Stimulated activated naive CD8-positive, alpha-beta T cell treated with anti-CD3 and anti-CD28 coated beads, Interleukin-15, amount 100 ng/mL, for 72 hours (primary cell): ENCODE data around the gene ZNF469.
A peak's percentile ranks its signal among the peaks of the same experiment; 100 is the strongest.
"Not testable (repeated sequence)": the region's sequence is repeated elsewhere in the genome, so short reads cannot be mapped to it uniquely, and the experiment has no call there.

ENCODE experiments used
- ATAC-seq: fragments of 150-1000 bp; cut with Tn5 transposase; 2 replicates; pipeline ENCODE4 v1.10.0; 2021; ENCODE audit warnings: mild to moderate bottlenecking, moderate library complexity
- DNase-seq, 2 donors: peaks; one replicate each; pipeline ENCODE4 v3.0.0; 2021 to 2022
- H3K27ac Mint-ChIP-seq, 2 donors: one replicate each; pipeline ENCODE4 v1.8.0; 2022; ENCODE audit warnings: mild to moderate bottlenecking in 2 of 2, mixed read lengths in 2 of 2, moderate library complexity in 2 of 2
- H3K27me3 Mint-ChIP-seq: one replicate; pipeline ENCODE4 v1.8.0; 2022; ENCODE audit warnings: mixed read lengths
- H3K4me1 Mint-ChIP-seq: one replicate; pipeline ENCODE4 v1.8.0; 2022; ENCODE audit warnings: mild to moderate bottlenecking, mixed read lengths
- H3K4me3 Mint-ChIP-seq, 2 donors: one replicate each; pipeline ENCODE4 v1.8.0; 2022; ENCODE audit warnings: mild to moderate bottlenecking in 2 of 2, mixed read lengths in 2 of 2, moderate library complexity in 1 of 2
- H3K9me3 Mint-ChIP-seq, 2 donors: one replicate each; pipeline ENCODE4 v1.8.0; 2022; ENCODE audit warnings: mixed read lengths in 2 of 2

ZNF469 gene

DNA sequence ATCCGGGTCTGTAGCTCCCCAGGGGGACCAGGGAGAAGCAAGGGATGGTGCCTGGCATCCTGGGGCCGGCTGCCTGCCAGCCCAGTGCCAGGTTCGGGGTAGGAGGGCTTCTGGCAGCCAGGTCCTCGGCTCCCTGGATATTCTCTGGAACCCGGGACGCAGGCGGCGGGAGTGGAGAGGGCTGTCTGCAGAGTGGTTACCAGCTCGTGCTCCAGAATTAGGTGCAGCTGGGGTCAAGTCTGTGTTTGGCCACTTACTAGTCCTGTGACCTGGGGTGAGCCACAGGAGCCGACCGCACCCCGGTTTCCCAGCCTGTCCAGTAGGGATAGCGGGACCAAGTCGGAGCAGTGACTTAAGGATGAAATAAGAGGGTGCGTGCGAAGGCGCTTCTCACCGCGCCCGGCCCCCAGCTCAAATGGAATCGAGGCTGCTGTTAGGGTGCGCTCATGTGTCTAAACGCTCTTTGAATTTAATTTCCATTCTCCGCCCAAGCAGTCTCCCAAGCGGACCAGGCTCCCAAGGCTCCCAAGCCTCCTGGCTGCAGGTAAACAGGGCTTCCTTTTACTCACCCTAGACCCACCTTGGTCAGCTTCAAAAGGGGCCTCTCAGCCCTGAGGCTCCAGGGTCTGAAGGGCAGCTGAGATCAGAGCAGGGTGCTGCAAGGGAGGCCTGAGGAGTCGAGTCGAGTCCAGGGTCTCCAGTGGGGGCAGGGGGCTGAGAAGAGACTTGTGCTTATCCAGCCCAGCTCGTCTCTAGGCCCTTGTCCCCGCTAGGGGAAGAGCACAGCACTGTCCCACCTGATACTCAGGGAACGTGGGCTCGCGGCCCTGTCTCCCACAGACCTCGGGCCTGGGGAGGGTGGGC is 28.3 kb upstream of the ZNF469 start:
- Mint-ChIP-seq H3K27me3 (no peaks in the 10 kb centered on the region), H3K27ac (no peak overlapping the region), H3K4me3 (no peak overlapping the region), H3K4me1 (no peaks in the 10 kb centered on the region), H3K9me3 (no peaks in the 10 kb centered on the region)
- DNase-seq: no peak
- ATAC-seq: no peak

DNA sequence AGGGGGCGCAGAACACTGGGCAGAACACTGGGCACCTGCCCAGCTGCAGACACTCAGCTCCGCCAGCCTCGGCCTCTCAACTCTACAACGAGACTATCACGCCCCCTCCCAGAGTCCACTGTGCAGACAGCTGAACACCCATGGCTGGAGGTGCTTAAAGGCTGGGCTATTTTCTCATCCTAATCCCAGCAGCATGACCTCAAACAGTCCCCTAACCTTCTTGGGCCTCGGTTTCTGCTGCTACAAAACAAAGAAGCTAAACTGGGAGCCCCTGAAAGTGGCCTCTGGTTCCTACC is 27.7 kb upstream of the ZNF469 start:
- Mint-ChIP-seq H3K27me3 (no peaks in the 10 kb centered on the region), H3K4me3 (no peak overlapping the region), H3K4me1 (no peaks in the 10 kb centered on the region), H3K9me3 (no peaks in the 10 kb centered on the region), H3K27ac (peak overlapping the region in 1 of 2 donors; percentile 90)
- DNase-seq: no peak
- ATAC-seq: no peak

DNA sequence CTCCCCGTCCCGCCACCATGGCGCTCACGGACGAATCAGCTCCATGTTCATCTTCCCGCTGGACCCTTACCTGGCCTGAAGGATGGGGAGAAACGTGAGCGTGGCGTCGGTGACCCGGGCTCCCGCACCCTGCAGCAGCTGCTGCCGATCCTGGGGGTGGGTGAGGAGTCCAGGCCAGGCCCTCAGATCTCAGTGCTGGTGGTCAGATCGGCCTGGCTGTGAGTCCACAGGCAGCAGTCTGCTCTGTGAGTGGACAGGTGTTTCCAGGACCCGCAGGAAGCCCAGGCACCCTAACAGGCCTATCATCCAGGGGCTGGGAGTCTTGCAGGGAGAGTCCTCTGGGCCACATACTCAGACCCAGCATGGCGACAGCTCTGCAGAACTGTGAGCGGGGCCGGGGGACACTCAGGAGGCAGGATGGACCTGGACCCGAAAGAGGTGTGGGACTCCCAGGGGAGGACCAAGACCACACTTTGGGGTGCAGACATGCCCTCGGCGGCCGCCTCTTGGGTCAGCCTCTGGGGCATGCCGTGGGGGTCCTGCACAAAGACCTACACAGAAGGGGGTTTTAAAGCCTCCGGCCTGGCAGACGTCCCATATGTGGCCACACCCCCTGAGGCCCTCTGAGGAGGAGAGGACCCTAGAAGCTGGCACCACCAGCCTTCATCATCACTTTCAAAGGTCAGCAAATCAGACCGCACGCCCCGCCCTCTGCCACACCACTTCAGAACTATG is 27.2 kb upstream of the ZNF469 start:
- Mint-ChIP-seq H3K27ac (peak overlapping the region in 1 of 2 donors; percentile 90), H3K4me3 (no peak overlapping the region), H3K4me1 (no peaks in the 10 kb centered on the region), H3K27me3 (no peaks in the 10 kb centered on the region), H3K9me3 (no peaks in the 10 kb centered on the region)
- ATAC-seq (no peak), DNase-seq (no peak)

DNA sequence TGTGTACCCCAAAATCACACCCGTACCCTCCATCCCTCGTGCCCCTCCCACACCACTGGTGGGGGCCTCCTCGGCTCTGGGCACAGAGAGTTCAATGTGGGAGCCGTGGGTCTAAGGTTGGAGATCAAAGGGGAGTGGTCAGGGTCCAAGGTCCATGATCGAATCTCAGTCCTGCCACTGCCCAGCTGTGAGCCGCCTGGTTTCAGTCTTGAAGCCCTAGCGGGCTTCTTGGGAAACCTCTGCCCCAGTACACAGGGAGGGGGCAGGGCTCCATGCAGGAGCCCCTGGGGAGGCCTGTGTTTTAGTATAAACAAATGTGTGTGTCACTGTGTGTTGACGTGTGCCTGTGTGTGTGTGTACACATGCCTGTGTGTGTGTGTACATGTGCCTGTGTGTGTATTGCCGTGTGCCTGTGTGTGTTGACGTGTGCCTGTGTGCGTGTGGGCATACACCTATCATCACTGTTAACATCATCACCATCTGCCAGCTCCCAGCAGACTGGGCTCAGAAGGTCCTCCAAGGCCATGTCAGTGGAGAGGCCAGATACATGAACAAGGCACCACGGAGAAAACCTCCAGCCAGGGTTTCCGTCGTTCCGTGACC is 26.5 kb upstream of the ZNF469 start:
- no peak for DNase-seq
- no peak overlapping the region for H3K27ac Mint-ChIP-seq
- H3K27me3 Mint-ChIP-seq: no peaks in the 10 kb centered on the region
- H3K4me3 Mint-ChIP-seq: no peak overlapping the region
- H3K4me1 Mint-ChIP-seq: no peaks in the 10 kb centered on the region
- no peak for ATAC-seq
- H3K9me3 Mint-ChIP-seq: no peaks in the 10 kb centered on the region

DNA sequence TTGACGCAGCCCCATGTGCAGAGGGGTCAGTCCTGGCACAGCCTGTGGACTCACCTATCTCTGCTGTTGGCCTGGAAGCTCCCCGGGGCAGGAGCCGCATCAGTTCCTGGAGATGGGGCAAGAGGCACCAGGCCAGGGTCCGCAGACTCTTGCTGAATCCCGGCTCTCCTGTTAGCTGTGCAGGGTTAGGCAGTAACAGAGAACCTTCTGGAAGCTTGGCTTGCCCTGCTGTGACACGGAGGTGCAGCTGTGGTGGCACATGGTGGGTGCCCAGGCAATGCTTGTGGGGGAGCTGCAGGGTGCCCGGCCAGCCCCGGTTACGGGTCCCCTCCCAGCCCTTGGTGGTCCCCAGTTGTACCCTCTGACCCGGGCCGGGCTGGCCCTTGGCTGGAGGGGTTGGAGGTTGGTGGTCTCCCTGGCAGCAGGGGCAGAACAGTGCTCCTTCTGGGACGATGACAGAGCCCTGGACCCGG is 26.0 kb upstream of the ZNF469 start:
- ATAC-seq (no peak), DNase-seq (no peak)
- H3K4me1 Mint-ChIP-seq: no peaks in the 10 kb centered on the region
- H3K27me3 Mint-ChIP-seq: no peaks in the 10 kb centered on the region
- H3K4me3 Mint-ChIP-seq: no peak overlapping the region
- no peak overlapping the region for H3K27ac Mint-ChIP-seq
- H3K9me3 Mint-ChIP-seq: no peaks in the 10 kb centered on the region

DNA sequence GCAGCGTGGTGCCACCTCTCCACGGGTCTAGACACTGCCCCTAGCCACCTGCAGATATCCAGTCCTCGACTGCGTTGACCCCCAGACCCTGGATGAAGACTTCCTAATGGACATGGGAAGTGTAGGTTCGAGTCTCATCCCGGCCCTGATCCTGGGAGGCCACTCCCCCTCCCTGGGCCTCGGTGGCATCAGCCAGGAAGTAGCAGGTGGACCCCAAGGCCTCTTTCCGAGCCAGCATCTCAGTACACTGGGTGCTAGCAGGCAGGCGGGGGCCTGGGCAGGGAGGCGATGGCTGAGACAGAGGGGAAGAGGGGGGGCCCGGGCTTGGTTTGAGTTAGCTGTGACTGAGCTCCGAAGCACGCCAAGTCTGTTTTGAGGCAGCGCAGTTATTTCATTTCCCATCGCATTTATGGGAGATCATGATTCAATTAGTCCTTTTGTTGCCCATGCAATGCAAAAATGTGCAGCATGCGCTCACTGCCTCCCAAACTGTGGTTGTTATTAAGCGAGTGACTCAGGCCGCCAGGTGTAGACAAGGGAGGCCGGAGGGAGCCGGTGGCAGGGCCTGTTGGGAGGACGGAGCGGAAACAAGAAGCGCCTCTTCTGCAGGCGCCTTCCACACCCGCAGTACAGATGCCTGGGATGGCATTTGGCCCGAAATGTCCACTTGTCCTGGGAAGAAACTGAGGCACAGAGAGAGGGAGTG is 25.3 kb upstream of the ZNF469 start:
- ATAC-seq (no peak), DNase-seq (no peak)
- no peaks in the 10 kb centered on the region for H3K4me1 Mint-ChIP-seq
- H3K4me3 Mint-ChIP-seq: no peak overlapping the region
- H3K27me3 Mint-ChIP-seq: no peaks in the 10 kb centered on the region
- H3K27ac Mint-ChIP-seq: no peak overlapping the region
- no peaks in the 10 kb centered on the region for H3K9me3 Mint-ChIP-seq

DNA sequence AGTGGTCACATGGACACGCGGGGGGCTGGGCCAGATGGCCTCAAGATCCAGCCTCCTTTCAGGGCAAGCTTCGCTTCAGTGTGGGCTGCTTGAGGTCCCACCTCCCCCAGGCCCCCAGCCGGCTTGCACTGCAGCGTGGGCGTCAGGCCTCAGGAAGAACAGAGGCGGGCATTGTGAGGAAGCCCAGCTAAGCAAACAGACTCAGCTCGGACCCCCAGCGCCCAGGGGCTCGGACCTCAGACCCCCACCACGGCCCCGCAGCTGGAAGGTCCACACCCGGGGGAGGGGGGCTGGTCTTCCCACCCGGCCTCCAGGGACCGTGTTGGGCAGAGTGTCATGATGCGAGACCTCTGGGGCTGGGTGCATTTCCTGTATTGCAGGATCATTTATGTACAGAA is 24.7 kb upstream of the ZNF469 start:
- H3K4me3 Mint-ChIP-seq: no peak overlapping the region
- no peak overlapping the region for H3K27ac Mint-ChIP-seq
- no peaks in the 10 kb centered on the region for H3K9me3 Mint-ChIP-seq
- DNase-seq (no peak), ATAC-seq (no peak)
- no peaks in the 10 kb centered on the region for H3K27me3 Mint-ChIP-seq
- no peaks in the 10 kb centered on the region for H3K4me1 Mint-ChIP-seq

DNA sequence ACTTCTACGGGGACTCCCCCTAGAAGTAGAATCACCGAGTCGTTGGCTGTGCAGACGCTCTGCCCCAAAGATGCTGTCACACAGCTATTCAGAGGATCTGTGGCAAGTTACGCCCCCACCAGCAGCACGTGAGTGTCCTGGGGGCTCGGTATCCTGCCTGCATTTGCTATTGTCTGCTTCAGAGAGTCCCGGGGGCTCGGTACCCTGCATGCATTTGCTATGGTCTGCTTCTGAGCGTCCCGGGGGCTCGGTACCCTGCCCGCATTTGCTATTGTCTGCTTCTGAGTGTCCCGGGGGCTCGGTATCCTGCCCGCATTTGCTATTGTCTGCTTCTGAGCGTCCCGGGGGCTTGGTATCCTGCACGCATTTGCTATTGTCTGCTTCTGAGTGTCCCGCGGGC is 23.8 kb upstream of the ZNF469 start:
- Mint-ChIP-seq H3K9me3 (peaks cover 0 to 5% of the 10 kb centered on the region in 2 donors), H3K4me1 (no peaks in the 10 kb centered on the region), H3K4me3 (no peak overlapping the region), H3K27me3 (no peaks in the 10 kb centered on the region), H3K27ac (peak overlapping the region in 1 of 2 donors; percentile 57)
- ATAC-seq (no peak), DNase-seq (no peak)

DNA sequence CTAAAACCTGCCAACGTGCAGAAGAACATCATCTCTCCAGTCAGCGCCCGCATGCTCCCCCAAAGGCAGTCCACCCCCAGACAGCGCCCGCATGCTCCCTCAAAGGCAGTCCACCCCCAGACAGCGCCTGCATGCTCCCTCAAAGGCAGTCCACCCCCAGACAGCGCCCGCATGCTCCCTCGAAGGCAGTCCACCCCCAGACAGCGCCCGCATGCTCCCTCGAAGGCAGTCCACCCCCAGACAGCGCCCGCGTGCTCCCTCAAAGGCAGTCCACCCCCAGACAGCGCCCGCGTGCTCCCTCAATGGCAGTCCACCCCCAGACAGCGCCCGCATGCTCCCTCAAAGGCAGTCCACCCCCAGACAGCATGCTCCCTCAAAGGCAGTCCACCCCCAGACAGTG is 22.4 kb upstream of the ZNF469 start:
- H3K4me1 Mint-ChIP-seq, H3K4me3 Mint-ChIP-seq, ATAC-seq, H3K27me3 Mint-ChIP-seq, DNase-seq, H3K27ac Mint-ChIP-seq, H3K9me3 Mint-ChIP-seq: not testable (repeated sequence)

DNA sequence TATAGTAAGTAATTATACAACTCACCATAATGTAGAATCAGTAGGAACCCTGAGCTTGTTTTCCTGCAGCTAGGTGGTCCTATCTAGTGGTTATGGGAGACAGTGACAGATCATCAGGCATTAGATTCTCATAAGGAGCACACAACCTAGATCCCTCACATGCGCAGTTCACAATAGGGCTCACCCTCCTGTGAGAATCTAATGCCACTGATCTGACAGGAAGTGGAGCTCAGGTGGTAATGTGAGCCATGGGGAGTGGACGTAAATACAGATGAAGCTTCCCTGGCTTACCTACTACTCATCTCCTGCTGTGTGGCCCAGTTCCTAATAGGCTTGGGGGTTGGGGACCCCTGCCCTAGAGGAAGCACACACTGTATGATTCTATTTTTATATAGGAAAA is 21.8 kb upstream of the ZNF469 start:
- Mint-ChIP-seq H3K27me3 (no peaks in the 10 kb centered on the region), H3K27ac (no peak overlapping the region), H3K9me3 (peaks cover 0 to 5% of the 10 kb centered on the region in 2 donors), H3K4me3 (no peak overlapping the region), H3K4me1 (no peaks in the 10 kb centered on the region)
- DNase-seq: no peak
- ATAC-seq: no peak

DNA sequence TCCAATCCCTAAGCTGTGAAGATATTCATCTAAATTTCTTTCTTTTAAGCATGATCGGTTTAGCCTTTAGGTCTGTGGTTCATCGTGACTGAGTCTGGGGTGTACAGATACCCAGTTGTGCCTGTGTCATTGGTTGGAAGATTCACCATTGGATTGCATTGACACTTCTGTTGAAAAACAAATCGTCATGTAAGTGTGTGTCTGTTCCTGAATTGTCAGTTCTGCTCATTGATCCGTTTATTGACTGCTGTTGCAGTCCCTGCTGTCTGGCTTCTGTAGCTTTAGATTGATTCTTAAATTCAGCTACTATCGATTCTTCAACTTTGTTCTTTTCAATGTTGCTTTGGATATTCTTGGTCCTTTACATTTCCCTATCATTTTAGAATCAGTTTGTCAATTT is 21.0 kb upstream of the ZNF469 start:
- ATAC-seq: no peak
- H3K4me1 Mint-ChIP-seq: no peaks in the 10 kb centered on the region

DNA sequence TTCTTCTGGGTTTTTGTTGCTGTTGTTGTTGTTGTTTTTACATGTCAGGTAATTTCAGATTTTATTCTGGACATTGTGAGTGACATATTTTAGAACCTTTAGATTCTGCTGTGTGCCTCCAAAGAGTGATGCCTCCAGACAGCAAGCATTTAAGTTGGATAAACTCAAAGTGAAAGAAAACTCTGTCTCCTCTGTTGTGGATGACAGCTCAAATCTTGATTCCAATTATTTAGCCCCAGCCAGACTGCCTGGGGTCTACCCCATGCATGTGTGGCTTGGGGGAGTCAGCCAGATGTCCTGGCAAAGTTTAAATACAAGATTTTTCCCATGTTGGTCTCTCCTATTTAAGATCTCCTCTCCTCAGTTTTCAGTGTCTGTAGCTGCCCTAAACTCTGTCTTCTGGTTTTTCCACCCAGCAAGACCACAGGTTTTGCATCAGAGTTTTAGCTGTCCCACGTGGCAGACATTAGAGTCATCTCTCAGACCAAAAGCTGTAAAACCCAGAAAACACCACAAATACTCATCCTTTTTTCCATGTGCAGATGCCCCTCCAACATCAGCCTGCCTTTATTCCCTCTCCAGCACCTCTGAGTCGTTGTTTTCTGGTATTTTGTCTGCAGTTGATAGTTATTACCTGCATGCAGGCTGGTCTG is 19.4 kb upstream of the ZNF469 start:
- Mint-ChIP-seq H3K27me3 (no peaks in the 10 kb centered on the region), H3K4me1 (no peaks in the 10 kb centered on the region), H3K9me3 (peaks cover 0 to 5% of the 10 kb centered on the region in 2 donors), H3K27ac (no peak overlapping the region), H3K4me3 (no peak overlapping the region)
- no peak for ATAC-seq
- DNase-seq: no peak

More for the DNA sequence above, 21.0 kb upstream of the ZNF469 start:
- no peak for DNase-seq
- Mint-ChIP-seq H3K9me3 (peaks cover 0 to 5% of the 10 kb centered on the region in 2 donors), H3K4me3 (no peak overlapping the region), H3K27me3 (no peaks in the 10 kb centered on the region), H3K27ac (no peak overlapping the region)

DNA sequence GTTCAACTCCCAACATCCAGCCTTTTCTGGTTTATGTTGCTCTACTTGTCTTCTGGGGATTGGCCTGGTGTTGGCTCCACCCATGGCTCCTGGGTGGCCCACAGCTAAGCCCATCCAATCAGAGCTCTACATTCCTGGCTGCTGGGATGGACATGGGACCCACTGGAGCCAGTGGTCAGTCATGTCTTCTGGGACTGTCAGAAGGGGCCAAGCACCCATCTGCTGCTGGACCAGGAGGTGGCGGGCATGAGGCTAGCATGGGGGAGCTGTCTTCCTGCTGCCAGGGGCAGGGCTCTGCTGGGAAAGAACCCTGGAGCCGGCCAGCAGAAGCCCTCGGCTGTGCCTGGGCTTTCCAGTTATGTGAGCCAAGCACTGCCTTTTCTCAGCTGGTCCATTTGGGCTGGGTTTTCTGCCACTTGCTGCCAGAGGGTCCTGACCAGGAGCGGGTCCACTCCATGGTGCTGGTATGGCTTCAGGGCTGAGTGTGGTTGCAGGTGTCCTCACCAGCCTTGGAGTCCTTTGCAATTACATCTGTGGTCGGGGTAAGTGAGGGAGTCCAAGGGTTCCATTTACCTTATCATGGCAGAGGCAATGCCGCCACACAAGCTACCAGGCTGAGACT is 17.4 kb upstream of the ZNF469 start:
- Mint-ChIP-seq H3K27me3 (no peaks in the 10 kb centered on the region), H3K27ac (no peak overlapping the region), H3K4me1 (no peaks in the 10 kb centered on the region), H3K9me3 (peaks cover 0 to 5% of the 10 kb centered on the region in 2 donors), H3K4me3 (no peak overlapping the region)
- no peak for DNase-seq
- no peak for ATAC-seq

DNA sequence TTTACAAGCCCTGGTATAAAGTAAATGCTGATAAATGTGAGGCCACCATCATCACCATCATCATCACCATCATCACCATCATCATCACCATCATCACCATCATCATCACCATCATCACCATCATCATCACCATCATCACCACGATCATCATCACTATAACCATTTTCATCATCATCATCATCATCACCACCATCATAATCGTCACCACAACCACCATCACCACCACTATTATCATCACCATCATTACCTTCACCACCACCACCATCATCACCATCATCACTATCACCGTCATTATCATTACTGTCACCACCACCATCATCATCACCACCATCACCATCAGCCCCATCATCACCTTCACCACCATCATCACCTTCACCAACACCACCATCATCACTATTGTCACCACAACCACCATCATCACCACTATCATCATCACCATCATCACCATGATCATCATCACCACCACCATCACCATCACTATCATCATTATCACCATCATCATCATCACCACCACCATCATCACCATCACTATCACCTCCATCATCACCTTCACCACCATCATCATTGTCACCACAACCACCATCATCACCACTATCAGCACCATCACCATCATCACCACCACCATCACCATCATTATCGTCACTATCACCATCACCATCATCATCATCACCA is 16.6 kb upstream of the ZNF469 start:
- Mint-ChIP-seq H3K9me3 (peaks cover 0 to 5% of the 10 kb centered on the region in 2 donors), H3K27ac (no peak overlapping the region)

More for the DNA sequence above, 16.6 kb upstream of the ZNF469 start:
- Mint-ChIP-seq H3K4me1 (no peaks in the 10 kb centered on the region), H3K27me3 (no peaks in the 10 kb centered on the region), H3K4me3 (no peak overlapping the region)
- ATAC-seq (no peak), DNase-seq (no peak)
